ENCODE measurements around the gene DES. TPM values are rescaled to one million over a fixed set of nuclear protein-coding genes. Genes with fewer than 3 reads are reported as not detected.
A peak's percentile ranks its signal among the peaks of the same experiment; 100 is the strongest.

DES gene
- total and polyA plus RNA-seq, 7 donors, result 8,143 to 14,820 (median 13,727) TPM

DNA sequence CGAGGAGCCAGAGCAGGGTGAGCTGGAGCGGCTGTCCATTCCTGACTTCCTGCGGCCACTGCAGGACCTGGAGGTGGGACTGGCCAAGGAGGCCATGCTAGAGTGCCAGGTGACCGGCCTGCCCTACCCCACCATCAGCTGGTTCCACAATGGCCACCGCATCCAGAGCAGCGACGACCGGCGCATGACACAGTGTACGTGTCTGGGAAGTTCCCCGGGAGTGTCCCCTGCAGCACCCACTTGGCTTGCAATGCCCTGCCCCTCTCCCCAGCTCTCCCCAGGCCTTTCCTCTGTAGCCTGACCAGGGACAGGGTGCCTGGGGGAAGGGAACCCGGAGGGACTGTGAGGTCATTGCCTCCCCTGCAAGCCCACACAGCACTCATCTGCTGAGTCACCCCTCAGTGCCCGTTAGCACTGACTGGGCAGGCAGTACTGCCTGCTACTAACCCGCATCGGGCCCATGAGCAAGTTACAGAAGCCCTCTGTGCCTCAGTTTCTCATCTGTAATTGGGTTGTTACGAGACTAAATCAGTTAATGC, 51.1 kb downstream of the DES start:
- H3K27ac ChIP-seq, result peak overlapping the region; percentile 5
- H3K4me3 ChIP-seq, result no peak overlapping the region
- H3K4me1 ChIP-seq, result no peaks in the 10 kb centered on the region
- no peaks in the 10 kb centered on the region for H3K27me3 ChIP-seq (ENCODE audit: insufficient read depth in 3 of 3, low read length in 2 of 3)
- ATAC-seq (peak; percentile 30 to 65 (median 48)), DNase-seq (no peak)
- no peaks in the 10 kb centered on the region for H3K9me3 ChIP-seq
- TF ChIP-seq, protein P1, sequence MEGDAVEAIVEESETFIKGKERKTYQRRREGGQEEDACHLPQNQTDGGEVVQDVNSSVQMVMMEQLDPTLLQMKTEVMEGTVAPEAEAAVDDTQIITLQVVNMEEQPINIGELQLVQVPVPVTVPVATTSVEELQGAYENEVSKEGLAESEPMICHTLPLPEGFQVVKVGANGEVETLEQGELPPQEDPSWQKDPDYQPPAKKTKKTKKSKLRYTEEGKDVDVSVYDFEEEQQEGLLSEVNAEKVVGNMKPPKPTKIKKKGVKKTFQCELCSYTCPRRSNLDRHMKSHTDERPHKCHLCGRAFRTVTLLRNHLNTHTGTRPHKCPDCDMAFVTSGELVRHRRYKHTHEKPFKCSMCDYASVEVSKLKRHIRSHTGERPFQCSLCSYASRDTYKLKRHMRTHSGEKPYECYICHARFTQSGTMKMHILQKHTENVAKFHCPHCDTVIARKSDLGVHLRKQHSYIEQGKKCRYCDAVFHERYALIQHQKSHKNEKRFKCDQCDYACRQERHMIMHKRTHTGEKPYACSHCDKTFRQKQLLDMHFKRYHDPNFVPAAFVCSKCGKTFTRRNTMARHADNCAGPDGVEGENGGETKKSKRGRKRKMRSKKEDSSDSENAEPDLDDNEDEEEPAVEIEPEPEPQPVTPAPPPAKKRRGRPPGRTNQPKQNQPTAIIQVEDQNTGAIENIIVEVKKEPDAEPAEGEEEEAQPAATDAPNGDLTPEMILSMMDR (IDR thresholded peaks at IDR 0.05), result no peak
- WGBS, 3 donors, result 83 to 85% (median 84%) methylated on average over 15 to 16 of the region's 16 CpGs
- intact Hi-C loops (cut with DNase I), result loop anchor here in 1 of 2 donors (5.0 kb wide), 1 partner anchor 53 kb away; no protein-coding TSS in a partner anchor
- peaks cover 0 to 98% of the 10 kb centered on the region in 2 donors for H3K36me3 ChIP-seq (ENCODE audit: insufficient read depth in 1 of 2, low read depth in 1 of 2)

DNA sequence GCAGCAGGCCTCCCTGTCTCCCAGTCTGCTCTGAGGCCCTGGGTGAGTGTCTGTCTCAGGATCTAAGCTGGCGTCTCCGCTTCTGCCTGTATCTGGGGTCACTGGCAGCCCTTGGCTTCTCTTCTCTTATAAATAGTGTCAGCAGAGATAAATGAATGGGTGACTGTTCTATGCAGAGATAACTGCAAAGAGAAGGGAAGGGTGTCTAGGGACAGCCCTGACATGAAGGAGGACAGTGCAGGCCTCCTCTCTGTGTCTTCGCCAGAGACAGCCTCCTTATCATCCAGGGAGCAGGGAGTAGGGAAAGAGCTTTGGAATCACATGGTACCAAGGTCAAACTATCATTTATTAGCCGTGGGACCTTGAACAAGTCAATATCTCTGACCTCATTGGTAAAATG, 52.3 kb downstream of the DES start:
- ATAC-seq (no peak), DNase-seq (no peak)
- Histone ChIP-seq H3K9me3 (no peaks in the 10 kb centered on the region), H3K27ac (no peak overlapping the region), H3K27me3 (ENCODE audit: insufficient read depth in 3 of 3, low read length in 2 of 3) (no peaks in the 10 kb centered on the region), H3K4me3 (no peak overlapping the region), H3K36me3 (ENCODE audit: insufficient read depth in 1 of 2, low read depth in 1 of 2) (peaks cover 0 to 98% of the 10 kb centered on the region in 2 donors), H3K4me1 (no peaks in the 10 kb centered on the region)
- TF ChIP-seq, protein P1 (IDR thresholded peaks at IDR 0.05), result no peak
- 74 to 84% (median 79%) methylated on average over 4 of the region's 4 CpGs for WGBS, 3 donors
- intact Hi-C loops (cut with DNase I), result no loop called here

DNA sequence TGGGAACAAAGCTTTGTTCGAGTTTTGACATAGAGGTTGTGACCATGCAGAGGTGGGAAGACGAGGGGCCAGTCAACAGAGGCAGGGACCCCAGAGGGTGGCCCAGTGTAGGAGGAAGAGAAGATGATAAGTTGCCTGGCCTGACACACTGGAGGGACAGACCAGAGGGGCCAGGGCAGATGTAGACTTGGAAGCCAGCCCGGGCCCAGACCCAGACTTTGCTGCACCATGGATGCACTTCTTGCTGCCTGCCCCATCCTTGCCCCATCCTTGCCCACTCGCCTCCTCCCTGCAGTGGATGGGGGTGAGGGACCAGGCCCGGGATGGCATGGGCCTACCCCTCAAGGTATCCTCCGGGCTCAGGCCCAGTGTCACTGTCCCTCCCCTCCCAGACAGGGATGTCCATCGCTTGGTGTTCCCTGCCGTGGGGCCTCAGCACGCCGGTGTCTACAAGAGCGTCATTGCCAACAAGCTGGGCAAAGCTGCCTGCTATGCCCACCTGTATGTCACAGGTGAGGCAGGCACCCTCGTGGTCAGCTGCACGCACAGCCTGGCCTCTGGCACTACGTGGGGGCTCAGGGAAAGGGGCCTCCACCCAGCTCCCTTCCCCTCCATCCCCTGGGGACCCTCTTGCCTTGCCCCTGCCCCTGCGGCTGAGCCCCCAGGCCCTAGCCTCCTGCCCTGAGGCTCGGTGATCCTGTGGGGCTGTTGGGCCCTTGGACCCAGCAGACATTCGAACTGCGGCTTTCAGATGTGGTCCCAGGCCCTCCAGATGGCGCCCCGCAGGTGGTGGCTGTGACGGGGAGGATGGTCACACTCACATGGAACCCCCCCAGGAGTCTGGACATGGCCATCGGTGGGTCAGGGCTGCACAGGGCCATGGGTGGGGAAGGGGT, 53.5 kb downstream of the DES start:
- no peaks in the 10 kb centered on the region for H3K4me1 ChIP-seq
- TF ChIP-seq, protein P1 (IDR thresholded peaks at IDR 0.05), result no peak
- peaks cover 0 to 88% of the 10 kb centered on the region in 2 donors for H3K36me3 ChIP-seq (ENCODE audit: insufficient read depth in 1 of 2, low read depth in 1 of 2)
- intact Hi-C loops (cut with DNase I), result no loop called here
- WGBS, 3 donors, result 68 to 84% (median 74%) methylated on average over 21 to 22 of the region's 22 CpGs
- H3K4me3 ChIP-seq, result no peak overlapping the region
- H3K27me3 ChIP-seq (ENCODE audit: insufficient read depth in 3 of 3, low read length in 2 of 3), result no peaks in the 10 kb centered on the region
- DNase-seq, result no peak
- H3K9me3 ChIP-seq, result no peaks in the 10 kb centered on the region
- no peak for ATAC-seq
- no peak overlapping the region for H3K27ac ChIP-seq

DNA sequence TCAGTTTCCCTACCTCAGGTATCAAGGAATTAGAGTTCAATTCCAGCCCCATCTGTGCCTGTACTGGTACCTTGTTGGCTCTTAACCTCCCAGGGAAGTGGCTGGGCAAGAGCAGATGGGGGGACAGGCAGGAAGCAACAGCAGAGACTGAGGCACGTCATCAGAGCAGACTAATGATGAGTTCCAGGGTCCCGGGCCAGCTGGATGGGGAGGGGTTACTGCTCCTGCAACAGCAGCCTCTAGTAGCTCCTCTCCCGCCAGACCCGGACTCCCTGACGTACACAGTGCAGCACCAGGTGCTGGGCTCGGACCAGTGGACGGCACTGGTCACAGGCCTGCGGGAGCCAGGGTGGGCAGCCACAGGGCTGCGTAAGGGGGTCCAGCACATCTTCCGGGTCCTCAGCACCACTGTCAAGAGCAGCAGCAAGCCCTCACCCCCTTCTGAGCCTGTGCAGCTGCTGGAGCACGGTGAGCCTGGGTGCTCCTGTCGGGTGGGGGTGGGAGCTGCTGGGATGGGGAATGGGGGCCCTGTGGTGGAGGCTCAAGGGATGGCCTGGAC, 54.5 kb downstream of the DES start:
- no peak overlapping the region for H3K4me3 ChIP-seq
- WGBS, 3 donors, result 70 to 83% (median 79%) methylated on average over 12 of the region's 12 CpGs
- no peaks in the 10 kb centered on the region for H3K27me3 ChIP-seq (ENCODE audit: insufficient read depth in 3 of 3, low read length in 2 of 3)
- no peak for DNase-seq
- no peaks in the 10 kb centered on the region for H3K4me1 ChIP-seq
- H3K9me3 ChIP-seq, result no peaks in the 10 kb centered on the region
- H3K36me3 ChIP-seq (ENCODE audit: insufficient read depth in 1 of 2, low read depth in 1 of 2), result peaks cover 0 to 88% of the 10 kb centered on the region in 2 donors
- no peak overlapping the region for H3K27ac ChIP-seq
- intact Hi-C loops (cut with DNase I), result no loop called here
- ATAC-seq, result no peak
- TF ChIP-seq, protein P1 (IDR thresholded peaks at IDR 0.05), result no peak
